ENCODE measurements around the gene RECQL5.

DNA sequence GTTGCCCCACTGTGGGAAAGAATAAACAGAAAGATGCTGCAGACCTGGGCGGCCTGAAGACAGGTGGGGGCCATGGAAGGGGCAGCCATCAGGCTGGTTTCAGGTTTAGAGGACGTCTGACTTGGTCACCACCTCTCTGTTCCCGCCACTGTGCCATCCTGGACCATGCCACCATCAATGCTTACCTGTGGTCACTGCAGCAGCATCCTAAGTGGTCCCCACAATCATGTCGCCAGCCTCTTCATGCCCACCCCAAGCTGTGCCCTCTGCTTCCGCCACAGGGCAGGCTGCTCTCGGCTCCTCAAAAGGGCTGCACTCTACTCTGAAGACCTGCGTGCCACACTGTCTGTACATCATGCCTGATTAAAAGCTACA is 23.3 kb downstream of the RECQL5 start:
- TF ChIP-seq, protein P1, sequence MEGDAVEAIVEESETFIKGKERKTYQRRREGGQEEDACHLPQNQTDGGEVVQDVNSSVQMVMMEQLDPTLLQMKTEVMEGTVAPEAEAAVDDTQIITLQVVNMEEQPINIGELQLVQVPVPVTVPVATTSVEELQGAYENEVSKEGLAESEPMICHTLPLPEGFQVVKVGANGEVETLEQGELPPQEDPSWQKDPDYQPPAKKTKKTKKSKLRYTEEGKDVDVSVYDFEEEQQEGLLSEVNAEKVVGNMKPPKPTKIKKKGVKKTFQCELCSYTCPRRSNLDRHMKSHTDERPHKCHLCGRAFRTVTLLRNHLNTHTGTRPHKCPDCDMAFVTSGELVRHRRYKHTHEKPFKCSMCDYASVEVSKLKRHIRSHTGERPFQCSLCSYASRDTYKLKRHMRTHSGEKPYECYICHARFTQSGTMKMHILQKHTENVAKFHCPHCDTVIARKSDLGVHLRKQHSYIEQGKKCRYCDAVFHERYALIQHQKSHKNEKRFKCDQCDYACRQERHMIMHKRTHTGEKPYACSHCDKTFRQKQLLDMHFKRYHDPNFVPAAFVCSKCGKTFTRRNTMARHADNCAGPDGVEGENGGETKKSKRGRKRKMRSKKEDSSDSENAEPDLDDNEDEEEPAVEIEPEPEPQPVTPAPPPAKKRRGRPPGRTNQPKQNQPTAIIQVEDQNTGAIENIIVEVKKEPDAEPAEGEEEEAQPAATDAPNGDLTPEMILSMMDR (IDR thresholded peaks at IDR 0.05 in 8 of 11, conservative IDR thresholded peaks at IDR 0.05 in 3 of 11): no peak
- no peak for TF ChIP-seq POLR2AphosphoS5 (IDR thresholded peaks at IDR 0.05)
